GM21737 (cell line): ENCODE results near the gene SYNPR.

Source experiments
- ATAC-seq: cut with Tn5 transposase; IDR thresholded peaks from one replicate; pipeline ENCODE4 v1.9.1; 2021; ENCODE audit warnings: mild to moderate bottlenecking, moderate library complexity; ENCODE audit not compliant: unreplicated experiment

SYNPR gene

DNA sequence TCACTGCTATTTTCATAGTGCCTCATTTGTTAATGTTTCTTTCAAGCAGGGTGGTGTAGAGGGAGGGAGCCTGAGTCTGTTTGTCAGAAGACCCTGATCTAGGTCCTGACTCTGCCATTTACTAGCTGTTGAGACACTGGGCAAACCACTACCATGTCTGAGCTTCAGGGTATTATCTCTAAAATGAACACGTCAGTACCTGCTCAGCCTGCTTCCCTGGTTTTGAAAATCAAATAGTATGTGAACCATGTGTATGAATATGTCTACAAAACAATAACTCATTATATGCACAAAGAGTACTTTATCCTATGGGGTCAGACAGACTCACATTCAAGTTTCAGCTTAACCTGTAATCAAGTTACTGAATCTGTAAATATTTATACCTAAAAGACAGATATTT, 25.1 kb downstream of the SYNPR start:
- no peak for ATAC-seq

DNA sequence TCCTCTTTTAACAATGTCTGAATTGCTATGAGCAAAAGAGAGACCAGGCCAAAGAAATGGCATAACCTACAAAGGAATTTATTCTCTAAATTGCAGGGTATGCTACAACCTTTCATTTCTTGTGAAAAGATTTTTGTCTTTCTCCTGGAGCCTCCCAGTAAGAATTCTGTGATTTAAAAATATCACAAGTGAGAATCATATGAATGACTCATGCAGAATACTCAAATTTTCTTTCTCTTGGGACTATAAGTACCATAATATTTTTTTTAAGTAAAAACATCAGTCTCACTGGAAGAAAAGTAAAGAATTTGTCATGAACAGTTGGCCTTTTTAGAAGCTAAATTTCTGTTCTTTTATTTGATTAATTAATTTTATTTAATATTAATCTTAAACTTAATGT, 26.3 kb downstream of the SYNPR start:
- no peak for ATAC-seq

DNA sequence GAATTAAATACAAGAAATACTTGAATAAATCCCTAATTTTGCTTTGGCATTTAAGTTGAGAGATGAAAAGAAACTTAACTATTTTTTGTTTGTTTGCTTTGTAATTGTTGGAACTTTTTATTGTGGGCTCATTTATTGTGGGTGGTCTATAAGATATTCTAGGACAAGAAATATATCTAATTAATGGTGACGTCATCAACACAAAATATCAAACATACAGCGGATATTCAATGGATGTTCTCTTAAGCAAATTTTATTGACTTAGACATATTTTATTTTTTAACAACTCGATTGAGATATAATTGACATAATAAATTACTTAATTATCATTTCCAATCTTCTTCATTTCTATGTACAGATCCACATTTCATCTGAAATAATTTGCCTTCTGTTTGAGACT, 30.0 kb downstream of the SYNPR start:
- no peak for ATAC-seq

- ATAC-seq, result no peak
Observed at GRCh38 chr3:63309768-63310167, 31.7 kb downstream of the SYNPR start.

DNA sequence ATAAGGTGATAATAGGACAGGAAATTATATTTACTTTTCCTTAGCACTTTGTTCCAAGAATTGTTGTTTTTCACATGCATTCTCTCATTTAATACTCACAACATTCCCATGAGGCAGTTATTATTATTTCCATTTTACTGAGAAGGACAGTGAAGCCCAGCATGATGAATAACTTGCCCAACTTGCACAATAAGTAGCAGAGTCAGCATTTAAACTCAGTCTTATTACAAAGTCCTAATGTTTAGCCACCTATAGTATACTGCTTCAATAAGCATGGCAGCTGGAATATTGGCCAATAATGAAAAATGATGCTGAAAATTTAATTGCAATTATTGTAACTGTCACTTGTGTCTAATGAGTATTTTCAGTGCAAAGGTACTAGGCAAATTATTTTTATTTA, 45.7 kb downstream of the SYNPR start:
- no peak for ATAC-seq

DNA sequence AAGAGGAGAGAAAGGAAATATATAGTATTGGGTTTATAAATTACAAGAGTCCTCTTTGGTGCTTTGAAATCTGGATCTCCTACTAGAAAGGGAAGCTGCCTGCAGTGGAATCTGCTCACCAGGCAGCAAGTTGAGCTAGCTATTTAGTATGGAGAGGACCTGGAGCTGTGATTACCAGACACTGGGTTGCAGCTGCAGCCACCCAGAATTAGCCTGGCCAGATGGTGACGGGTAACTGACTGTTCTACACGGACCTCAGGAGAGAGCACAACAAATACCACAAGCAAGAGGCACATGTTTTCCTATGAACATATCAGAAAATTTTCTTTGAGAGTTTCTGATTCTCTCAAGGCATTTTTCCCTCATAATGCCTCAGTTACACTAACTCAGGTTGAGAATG, 46.5 kb downstream of the SYNPR start:
- no peak for ATAC-seq

DNA sequence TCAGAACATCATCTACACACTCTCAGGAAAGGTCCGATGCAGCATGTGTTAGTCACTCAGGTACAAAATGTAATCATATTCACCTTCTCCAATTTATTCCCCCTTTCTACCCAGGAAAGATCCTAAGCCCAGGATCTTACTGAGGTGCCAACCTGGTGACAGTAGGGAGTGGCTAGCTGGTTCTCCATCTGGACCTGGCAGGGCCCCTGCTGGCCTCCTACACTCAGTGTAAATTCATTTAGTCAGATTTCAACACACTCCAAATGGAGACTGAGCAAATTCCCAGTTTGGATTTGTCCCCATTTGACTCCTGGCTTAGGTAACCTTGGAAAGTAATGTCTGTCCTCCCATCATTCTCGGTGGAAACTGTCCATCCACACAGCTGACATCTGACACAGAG, 47.3 kb downstream of the SYNPR start:
- ATAC-seq, result no peak

GRCh38 chr3:63328365-63328764, 50.3 kb downstream of the SYNPR start:
- no peak for ATAC-seq

- no peak for ATAC-seq
Observed at GRCh38 chr3:63331520-63331919, 53.4 kb downstream of the SYNPR start.

GRCh38 chr3:63333815-63334214, 55.7 kb downstream of the SYNPR start:
- no peak for ATAC-seq

GRCh38 chr3:63338351-63338750, 60.2 kb downstream of the SYNPR start:
- no peak for ATAC-seq

DNA sequence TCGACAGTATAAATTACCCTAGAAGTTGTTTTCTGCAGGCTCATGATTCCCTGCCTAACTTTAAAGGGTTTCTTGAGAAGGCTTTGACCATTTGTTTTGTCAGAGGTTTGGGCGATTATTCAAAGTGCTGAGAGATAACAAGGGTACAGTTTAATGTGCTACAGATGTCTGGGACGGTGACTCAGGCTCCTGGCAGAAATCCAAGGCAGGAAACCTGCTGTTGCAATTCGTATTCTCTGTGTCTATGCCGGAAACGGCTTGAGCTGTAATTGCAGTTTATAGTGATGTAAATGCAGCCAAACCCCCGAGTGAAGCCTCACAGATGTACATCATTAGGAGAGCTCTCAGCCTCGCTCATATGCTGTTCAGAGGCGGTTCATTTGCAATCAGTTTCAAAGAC, 65.6 kb downstream of the SYNPR start:
- ATAC-seq, result no peak

DNA sequence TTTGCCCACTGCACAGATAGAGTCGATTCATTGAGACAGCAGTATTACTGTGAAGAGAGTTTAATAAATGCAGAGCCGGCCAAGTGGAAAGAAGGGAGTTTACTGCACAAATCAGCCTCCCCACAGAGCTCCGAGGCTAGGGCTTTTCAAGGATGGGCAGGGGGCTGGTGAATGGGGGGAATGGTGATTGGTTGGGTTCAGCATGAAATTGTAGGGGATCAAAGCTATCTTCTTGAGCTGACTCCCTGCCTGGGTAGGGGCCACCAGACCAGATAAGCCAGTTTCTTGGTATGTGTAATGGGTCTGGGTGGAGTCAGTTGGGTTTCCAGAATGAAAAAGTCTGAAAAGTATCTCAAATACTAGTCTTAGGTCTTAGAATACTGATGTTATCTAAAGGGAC, 66.6 kb downstream of the SYNPR start:
- no peak for ATAC-seq

DNA sequence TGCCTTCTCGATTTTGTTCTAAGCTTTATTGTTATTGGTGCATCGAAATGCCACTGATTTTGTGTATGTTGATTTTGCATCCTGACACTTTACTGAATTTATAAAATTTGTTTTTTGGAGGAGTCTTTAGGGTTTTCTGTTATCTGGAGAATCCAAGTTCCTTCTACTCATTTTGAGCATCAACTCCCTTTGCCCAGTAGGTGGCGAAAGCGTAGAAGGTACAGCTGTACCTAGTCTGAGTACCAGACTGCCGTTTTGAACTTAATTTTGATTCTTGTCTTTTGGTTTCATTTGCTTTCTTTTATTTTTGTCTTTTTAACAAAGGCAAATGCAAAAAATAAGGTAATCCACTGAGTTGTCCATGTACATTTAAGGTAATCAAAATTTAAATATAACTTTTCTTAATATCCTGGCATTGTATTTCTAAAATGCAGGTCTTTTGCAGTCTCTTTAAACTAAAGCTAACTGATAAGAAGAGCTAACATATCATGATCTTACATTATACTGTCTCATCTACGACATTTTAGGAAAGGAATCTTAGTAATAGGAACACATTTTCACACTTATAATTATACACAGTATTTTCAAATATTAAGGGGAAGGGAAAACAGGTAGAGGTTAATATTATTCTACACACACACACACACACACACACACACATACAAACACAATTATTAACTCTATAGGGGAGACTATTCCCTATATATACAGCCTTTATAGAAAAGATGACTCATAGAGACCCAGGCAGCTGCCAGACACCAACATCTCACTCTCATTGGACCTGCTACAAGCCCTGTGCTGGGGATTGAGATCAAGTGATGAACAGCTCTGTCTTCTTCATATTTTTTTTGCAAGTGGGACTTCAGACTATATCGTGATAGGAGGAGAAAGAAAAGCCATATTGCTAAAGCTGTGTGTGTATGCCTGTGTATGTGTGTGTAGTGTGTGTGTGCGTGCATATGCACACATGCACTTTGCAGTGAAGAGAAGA, 71.8 kb downstream of the SYNPR start:
- peak; percentile 81 for ATAC-seq

DNA sequence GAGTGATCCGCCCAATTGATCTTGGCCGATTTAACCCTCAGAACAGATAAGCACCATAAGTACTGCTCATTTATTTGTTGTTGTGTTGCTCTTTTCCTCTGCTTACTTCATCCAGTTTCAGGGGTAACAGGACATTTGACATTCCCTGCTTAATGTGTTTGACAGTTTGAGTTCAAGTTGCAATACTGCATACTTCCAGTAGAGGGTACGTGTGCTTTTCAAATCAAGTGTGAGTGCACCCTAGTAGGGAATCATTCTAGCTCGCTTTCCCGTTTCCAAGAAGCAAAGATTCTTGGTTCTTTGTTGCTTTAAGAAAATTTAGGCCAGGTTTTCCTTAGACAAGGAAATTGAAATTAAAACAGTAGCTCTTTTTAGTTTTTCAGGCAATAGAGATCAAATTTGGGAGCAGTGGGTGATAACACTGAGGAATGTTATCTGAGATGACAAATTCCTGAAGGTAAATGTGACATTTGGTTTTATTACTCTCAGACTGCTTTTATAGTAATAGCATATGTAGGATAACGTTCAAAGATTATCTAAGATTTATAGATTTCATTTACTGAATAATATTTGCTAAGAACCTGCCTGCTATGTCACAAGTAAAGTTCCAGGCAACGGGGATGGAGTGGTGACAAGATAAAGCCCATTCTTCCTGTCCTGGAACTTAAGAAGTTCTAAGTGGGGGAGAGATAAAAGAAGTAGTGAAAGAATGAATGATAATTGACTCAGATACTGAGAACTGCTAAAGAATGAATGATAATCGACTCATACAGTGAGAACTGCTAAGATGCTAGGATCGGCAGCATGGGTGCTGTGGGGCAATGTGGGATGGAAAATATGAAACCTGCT, 73.3 kb downstream of the SYNPR start:
- no peak for ATAC-seq

DNA sequence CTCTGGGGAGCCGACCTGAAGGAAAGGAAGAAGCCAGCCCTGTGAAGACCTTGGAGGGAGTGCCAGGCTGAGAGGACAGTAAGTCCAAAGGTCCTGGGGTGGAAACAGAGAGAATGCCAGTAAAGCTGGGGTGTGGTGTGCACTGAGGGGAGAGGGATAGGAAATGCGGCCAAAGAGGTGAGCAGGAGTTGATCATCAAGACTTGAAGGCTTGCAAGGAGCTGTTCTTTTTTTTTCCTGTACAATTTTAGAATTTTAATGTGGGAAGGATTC, 73.8 kb downstream of the SYNPR start:
- ATAC-seq, result no peak

DNA sequence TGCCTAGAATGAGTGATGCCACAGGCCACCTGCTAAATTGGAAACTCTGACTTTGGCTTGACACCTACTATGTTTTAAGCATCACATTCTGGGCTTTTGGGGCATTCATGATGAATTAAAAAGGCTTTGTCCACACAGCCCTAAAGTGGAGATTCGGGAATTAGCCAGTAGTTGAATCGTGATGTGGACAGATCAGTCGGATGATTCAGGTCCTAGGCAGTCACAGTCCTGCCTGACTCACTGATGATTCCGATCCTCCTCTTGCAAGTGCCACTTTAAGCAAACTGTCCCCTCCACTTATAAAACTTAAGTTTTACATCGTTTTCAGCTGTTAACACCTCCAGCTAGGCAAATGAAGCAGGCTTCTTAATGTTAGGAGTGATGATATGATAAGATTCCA, 75.3 kb downstream of the SYNPR start:
- no peak for ATAC-seq

GRCh38 chr3:63354160-63354559, 76.1 kb downstream of the SYNPR start:
- no peak for ATAC-seq

DNA sequence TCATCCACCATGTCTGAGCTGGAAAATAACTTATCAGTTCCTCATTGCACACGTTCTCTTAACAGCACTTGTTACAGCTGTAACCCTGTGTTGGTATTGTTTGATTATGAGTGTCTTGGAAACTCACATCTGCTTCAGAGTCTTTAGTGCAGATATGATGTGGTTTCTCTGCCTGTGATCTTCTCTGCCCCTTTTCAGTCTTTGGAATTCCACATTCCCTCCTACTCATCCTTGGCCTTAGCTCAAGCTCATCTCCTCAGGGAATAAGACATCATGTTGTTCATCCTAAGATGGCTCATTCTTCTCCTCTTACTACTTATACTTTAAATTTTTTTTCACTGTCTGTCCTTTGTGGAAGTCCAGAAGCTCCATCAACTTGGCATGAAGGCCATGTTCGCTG, 77.7 kb downstream of the SYNPR start:
- ATAC-seq, result no peak

DNA sequence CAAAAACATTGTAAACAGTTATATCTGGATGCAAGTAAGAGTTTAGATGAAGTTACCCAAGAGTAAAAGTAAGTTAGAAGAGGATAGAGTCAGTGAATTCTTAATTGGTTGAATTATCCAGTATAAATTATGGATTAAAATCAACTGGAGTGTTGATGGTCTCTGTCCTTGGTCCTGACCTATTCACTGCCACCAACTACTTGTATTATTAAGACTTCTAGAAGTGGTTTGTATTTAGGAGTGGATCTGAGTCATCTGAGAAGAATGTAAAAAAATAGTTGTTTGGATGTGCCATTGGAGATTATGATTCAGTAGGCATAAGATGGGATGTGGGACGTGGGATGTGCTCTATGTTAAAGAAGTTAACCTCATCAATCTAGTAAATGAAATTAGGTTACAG, 86.4 kb downstream of the SYNPR start:
- ATAC-seq, result no peak

DNA sequence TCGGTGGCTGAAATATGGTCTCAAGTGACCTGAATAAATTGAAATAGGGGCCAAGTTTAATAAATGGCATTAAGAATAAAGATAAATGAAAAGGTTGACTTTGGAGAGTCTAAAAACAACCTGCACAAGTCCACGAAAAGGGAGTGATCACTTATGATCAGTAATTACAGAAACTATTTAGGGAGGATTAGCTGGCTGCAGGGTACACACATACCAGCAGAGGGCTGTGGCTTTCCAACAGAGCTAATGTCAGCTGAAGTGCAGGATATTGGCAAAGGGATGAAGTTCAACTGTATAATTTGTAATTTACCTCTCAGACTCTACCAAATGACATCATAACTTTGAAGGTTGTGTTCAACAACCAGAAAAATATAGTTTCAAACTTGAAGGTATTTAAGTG, 86.8 kb downstream of the SYNPR start:
- ATAC-seq, result no peak

- no peak for ATAC-seq
Observed at GRCh38 chr3:63365671-63366070, 87.6 kb downstream of the SYNPR start.
